COR-L47 (cell line): ENCODE results near the gene OFD1.

Source experiments
- DNase-seq: peaks from one replicate; lab custom pipeline; 2025; lab: John Stamatoyannopoulos, UW

OFD1 gene

DNA sequence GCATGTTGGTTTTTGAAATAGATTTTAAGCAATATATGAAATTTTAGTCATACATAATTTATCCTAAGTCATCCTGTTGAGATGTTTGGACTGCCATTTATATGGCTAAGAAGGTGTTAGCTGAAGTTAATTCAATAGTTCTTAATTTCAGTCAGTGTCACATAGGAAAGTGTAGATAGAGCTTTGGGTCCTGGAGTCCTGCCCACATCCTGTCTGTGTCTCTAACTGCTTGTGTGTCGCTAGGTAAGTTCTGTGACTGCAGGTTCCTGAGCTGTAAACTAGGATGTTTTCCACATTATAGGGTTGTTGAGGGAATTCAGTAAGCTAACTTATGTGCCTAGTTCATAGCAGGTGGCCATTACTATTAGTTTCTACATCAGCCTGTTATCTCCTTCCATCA is 20.7 kb downstream of the OFD1 start:
- no peak for DNase-seq

DNA sequence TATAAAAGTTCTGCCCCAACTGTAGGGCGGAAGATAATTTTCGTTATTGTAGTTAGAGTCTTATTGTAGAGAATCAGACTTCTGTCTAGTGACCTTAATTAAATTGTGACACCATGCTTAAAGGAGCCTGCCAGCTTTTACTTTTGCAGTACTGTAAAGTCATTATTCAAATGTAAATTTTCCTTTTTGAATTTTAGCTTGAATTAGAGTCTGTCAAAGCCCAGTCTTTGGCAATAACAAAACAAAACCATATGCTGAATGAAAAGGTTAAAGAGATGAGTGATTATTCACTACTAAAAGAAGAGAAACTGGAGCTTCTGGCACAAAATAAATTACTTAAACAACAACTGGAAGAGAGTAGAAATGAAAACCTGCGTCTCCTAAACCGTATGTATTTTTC is 21.8 kb downstream of the OFD1 start:
- no peak for DNase-seq

DNA sequence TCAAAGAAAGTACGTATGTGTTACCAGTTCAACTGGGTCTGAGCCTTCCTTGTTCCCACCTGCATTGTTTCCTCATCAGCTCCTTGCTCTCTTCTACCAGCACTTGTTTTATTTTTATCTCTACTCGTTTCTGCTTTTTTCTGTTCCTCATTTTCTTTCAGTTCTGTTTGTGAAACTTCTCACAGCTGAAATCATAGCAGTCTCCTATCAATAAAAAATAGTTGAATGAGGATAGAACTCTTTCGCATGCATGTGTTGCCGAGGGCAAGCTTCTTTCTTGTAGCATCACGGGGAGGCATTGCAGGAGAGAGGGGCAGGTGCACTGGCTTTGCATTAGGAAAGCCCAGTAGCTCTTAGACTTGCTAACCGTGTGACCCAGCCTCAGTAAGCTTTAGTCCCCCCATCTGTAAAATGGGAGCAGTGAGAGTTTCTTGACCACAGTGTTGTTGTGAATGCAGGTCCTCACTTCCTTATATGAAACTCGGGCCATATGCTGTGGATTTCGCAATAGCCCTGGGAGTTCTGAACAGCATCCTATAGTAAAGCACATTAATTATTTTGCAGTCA is 24.7 kb downstream of the OFD1 start:
- no peak for DNase-seq

DNA sequence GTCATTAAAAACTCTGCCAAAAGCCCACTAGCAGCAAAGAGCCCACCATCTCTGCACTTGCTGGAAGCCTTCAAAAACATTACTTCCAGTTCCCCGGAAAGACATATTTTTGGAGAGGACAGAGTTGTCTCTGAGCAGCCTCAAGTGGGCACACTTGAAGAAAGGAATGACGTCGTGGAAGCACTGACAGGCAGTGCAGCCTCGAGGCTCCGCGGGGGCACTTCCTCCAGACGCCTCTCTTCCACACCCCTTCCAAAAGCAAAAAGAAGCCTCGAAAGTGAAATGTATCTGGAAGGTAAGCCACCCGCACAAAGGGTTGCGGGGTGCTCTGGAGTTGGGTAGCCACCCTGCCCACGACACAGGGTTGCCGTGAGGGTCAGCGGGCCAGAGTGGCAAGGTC is 25.9 kb downstream of the OFD1 start:
- no peak for DNase-seq

DNA sequence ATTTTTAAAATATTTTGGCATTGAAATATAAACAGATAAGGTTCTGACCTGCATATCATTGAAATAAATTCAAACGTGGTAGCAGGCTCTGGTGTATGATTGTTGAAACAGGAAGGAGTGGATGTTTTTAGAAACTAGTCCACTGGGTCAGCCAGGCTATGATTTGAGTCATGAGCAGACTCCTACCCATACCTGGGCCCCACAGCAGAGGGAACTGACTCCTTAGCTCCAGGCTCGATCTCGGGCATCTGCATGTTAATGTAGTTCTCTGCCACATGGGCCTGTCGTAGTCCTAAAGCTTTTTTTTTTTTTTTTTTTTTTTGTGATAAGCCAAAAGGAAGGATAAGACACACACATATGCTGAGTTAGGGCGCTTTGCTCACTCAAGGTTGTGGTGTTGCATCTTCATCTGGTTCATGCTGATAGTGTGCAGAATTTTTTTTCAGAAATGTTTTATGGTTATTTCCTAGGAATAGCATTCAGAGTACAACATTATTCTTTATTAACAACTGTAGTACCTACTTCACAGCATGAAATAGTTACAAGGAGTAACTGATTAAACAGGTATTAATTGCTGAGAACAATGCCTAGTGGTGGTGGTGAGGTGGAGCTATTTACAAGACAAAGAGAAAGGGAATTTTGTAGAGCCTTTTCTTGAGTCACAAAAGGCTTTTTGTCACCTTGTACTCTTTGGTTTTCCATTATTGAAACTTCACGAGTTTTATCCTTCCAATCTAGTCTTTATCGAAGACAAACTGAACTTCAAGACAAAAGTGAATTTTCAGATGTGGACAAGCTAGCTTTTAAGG is 27.3 kb downstream of the OFD1 start:
- DNase-seq, result no peak

DNA sequence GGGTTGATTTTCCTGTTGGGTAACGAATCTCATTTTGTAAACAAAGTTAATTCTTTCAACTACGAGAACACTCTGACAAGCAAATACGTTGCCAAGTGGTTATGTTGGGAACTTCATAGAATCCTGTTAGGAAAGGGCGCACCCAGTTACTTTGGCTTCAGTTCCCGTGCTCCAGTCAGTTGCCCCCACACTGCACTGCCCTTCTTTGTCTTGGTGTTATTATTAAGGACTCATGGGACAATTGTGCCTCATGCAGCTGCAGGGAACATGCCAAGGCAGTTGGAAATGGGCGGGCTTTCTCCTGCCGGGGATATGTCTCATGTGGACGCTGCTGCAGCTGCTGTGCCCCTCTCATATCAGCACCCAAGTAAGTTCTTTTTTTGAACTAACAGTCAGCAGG is 28.9 kb downstream of the OFD1 start:
- peak; percentile 54 for DNase-seq

DNA sequence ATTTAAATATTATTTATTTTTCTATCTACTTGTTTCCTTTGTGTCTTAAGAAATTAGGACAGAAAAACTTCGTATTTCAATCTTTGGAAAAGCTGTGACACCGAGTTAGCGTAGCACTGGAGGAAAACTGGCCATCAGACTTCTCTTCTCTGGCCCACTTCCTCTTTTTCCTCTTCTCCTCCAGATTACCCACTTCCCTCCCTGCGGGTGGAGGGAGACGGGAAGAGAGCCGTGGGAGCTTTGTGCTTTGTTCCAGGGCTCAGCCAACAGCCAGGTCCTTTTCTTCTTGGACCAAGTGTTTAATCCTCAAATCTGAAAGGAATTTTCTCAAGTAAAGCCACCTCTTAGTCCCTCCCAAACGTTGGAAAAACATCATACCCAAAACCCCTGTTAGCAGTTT is 29.7 kb downstream of the OFD1 start:
- DNase-seq, result no peak

DNA sequence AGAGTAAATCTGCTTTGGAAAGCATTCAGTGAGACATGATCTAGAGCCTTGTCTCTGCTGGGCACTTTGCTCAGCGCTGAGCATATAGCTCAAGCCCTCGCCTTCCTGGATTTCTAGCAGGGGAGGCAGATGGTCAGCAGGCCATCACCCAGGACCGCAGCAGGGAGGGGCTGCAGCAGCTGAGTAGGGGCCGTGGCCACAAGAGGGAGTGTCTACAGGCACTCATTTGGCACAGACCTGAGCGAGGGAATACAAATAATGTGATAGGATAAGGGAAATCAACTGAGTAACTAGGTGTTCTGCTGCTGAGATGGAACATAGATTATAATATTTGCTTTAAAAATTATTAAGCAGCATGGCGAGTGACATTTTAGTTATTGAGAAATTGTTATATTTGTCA is 30.2 kb downstream of the OFD1 start:
- peak; percentile 40 for DNase-seq

DNA sequence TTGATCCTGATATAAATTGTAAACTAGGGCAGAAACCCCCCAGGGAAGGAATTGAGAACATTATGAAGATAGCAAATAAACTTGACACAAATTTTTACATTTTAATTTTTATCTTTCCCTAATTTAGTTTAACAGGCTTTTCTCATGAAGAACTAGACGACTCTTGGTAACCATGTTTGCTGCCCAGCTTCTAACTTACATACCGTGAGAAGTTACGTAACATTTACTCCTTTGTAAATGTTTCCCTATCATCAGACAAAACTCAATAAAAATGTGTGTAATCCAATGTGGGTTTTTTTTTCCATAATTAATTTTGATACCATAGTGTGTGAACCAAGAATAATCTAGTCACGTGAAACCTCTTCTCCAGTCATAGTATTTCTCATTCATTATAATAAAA is 34.4 kb downstream of the OFD1 start:
- no peak for DNase-seq

DNA sequence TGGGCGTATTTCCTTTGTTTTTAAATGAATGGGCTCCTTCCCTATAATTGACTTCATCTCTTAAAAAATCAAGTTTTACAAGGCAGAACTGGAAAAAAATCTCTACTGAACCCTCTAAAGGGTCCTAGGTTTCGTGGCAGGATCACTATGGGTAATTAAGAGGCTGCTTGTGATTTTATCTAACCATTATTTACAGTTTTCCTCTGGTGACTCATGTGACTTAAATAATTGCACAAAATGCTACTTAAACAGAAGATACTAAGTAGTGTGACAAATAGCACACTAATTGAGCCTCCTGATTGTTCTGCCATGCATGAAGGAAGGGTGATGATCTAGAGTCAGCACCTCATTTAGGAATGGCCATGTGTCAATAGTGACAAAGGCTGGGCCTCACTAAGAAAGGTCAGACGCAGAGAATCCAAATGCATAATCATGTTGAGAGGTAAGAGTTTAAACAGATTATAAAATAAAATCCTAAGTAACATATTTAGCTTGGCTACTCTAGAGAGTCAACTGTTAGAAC is 35.5 kb downstream of the OFD1 start:
- peak; percentile 48 for DNase-seq

DNA sequence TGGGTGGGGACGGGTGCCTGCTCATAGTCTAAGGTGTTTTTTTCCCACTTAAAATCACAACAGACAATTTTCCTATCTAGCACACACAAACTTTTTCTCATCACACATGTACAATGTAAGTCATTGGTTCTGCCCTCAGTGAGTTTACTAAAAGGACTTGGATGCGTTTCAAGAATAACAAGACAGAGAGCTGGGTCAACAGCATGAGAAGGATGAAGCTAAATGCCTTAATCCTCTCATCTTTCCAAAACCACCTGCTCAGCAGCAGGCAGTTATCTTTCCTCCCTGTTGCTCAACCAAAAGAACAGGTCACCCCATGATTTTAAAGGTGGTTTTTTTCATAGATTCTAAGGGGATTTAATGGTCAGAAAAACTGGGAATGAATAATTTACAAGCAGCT is 40.1 kb downstream of the OFD1 start:
- DNase-seq, result no peak

DNA sequence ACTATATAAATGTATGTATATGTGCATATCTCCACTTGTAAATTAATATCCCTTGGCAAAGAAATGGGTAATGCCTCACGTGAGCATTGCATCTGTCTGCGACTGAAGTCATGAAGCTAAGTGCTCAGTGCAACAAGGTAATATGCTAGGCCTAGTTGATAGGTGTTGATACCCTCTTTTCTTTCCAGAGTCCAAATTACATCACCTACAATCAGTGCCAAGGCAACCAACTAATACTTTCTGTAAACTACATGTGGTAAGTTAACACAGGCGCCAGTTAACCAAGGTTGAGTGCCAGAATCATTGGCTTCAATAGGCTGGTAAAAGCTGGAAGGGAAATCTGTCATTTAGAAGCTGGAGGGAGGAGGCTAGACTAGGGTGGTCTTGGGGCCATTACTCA is 41.3 kb downstream of the OFD1 start:
- no peak for DNase-seq

DNA sequence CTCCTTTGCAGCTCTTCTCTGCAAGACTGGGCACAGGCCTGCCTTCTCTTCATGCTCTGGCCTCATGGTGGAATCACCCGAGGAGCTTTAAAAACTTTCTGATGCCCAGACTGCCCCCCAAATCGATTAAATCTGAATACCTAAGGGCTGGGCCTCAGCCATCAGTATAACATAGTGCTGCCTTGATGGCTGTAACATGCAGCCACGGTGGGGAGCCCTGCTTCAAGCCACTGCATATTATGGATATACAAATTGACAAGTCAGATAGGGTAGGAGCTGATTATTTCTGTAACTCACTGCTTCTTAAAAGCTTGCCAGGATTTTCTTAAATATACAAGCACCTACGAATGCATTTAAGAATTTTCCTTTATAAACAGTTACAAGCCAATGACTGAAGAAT is 41.8 kb downstream of the OFD1 start:
- DNase-seq, result no peak

DNA sequence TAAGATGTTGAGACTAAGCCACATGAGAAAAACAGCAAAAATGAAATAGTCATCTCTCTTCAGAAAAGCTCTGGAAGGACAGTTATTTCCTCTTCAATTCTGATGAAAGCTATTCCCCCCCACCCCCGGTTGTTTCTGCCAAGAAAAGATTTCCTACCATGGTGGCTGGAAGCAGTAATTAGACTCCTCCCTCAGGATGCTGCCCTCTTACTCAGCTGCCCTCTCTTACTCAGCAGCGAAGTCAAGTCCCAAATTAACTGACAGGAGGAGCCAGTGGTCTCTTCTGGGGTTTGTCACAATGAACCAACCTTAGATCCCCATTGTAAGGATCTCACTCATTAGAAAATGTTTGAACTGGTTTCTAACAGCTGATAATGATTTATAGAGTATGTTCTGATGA is 44.4 kb downstream of the OFD1 start:
- no peak for DNase-seq

DNA sequence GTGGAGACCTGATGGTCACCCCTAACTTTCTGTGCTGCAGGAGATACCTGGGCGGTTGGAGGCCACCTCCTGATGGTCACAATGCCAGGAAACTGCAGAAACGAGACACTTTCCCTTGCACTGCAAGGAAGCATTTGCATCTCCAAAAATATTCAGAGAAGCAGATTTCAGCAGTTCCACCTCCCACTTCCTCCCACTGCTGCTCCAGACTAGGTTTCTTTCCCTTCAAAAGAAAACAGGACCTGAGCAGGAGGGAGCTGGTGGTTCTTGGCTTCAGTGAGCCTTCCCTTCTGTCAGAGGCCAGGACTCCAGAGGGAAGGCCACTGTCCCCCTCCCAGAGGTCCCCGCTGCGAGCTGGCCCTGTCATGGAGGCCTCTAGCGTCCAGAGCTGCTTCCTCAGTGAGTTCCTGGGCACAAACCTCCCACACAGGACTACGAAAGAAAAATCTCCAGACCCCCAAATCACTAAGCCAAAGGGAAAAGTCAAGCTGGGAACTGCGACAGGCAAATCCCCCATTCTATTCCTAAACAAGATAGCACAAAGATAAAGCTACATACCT is 46.4 kb downstream of the OFD1 start:
- DNase-seq, result no peak

DNA sequence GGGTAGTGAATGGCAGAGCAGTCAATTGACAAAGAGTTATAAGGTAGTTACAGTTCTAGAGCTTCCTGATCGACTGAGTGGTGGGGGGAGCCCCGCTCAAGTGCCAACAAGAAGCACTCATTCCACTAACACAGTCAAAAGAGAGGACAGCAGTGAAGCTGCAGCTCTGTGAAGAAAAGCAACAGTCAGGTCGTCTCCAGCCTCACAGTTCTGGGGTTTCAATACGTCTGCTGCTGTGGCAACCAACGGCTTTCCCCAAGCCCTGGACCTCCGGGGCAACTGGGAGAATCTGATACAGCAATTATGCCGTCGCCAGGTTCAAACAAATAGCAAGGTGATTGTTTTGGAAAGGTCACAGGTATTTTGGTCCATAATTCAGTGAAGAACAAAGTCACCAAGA is 51.5 kb downstream of the OFD1 start:
- peak; percentile 61 for DNase-seq

DNA sequence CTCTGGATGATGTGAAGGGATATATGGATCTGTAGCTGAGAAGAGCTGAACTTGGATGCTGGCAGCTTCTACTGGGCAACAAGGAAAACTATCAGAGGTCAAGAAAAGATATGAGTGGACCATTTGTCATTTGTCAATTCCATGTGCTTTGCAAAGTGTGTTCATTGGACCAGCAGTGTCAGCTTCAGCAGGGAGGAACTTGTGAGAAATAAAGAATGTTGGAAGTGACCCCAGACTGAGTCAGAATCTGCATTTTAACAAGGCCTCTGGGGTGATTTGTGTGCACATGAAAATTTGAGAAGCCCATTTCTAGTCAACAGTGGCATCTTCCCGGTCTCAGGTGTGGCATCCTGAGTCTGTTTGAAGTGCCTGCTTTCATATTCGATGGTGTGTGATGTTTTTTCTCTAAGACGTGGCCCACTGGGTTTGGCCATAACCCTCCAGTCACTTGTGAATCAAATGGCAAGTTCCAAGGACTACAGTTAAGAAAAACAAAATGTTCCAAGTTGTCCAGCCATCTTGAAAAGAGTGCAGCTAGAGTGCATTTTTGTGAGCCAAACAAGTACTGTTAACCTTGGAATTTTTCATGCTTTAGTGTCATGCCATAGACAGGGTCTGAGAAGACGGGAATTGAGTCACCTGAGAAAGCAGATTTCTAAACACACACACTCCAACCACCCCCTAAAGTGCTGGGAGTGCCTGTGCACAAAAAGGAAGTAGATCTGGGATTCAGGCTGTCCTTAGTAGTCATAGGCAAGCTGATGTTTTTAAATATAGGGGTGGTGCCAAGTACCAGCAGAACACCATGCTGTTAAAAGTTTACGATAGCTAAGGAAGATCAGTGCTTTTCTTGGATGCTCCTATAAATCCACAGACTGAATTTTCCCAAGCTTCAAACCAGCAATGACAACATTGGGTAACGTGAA is 55.9 kb downstream of the OFD1 start:
- no peak for DNase-seq

DNA sequence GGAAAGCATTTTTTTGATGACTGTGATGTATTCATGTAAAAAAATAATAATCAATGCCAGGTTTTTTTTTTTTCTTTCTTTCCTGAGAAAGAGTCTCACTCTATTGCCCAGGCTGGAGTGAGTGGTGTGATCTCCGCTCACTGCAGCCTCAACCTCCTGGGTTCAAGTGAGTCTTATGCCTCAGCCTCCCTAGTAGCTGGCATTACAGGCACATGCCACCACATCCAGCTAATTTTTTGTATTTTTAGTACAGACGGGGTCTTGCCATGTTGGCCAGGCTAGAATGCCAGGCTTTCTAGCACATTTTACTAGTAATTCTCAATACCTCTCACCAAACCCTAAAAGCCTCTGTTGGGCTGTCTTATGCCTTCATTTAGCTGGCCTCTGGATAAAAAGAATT is 56.6 kb downstream of the OFD1 start:
- no peak for DNase-seq

DNA sequence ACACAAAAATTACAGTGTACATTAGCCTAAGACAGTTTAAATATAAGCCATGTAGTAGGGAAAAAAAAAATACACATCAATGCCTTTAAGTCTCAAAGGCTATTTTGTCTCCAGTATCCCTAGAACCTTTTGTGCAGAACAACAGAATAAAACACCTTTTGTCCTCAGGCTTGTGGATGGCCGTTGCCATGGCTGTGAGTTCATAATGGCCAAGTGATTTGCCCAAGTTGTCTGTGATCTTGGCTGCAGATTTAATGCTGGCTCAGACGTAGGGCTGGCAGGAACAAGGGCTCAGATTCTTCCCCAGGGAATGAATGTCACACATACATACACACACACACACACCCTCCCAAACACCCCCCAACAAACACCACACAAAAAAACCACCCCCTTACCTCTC is 57.0 kb downstream of the OFD1 start:
- peak; percentile 36 for DNase-seq

DNA sequence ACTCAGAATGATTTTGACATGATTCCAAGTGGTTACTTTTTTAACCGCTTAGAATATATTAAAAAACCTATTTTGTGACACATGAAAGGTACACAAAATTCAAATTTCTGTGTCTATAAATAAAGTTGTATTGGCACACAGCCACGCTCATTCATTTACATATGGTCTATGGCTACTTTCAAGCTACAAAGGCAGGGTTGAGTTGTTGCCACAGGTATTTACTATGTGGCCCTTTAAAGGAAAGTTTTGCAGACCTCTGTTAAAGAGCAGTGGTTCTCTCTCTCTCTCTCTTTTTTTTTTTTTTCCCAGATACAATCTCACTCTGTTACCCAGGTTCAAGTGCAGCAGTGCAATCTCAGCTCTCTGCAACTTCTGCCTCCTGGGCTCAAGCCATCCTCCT is 59.3 kb downstream of the OFD1 start:
- no peak for DNase-seq

DNA sequence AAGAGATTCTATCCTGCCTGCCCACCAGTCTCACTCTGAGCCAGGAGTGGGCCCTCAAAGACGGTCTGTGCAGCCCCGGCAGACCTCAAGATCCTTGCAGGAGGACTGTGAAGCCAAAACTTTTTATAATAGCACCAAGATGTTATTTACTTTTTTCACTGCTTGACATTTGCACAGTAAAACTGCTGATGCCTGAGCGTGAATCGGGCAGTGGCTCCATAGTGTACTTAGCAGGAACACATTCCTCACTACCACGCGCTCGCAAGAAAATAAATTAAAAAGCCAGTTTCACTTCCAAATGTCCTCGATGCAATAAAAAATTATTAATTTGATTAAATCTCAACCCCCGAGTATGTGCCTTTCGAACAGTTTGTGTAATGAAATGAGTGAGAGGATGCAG is 59.9 kb downstream of the OFD1 start:
- no peak for DNase-seq

DNA sequence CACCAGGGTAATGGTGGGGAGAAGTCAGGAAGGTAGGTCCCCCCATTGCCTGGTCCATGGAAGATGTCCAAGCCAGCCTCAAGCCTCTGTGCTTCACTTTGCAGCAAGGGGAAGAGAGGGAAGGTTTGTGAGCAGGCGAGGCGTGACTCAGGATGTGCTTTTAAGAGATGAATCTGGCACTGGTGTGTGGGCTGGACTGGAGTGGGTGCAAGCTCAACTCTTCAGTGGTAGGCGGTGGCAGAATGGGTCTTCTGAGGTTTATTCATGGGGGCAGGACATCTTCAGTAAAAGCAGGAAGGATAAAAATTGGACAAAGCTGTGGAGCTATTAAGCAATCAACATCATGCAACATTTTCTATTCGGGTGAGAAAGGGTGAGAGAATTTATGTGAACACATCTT is 63.0 kb downstream of the OFD1 start:
- DNase-seq, result no peak
